Sigmoid colon (tissue), 3 donors: ENCODE measurements around the gene ACTN1.

Experiments
- POLR2A ChIP-seq, 2 donors: fragments of 450-650 bp; IDR thresholded peaks; one replicate each; pipeline ENCODE4 v1.6.1; 2016; ENCODE audit warnings: antibody characterized with exemption in 2 of 2, mild to moderate bottlenecking in 2 of 2, moderate library complexity in 2 of 2
- TF ChIP-seq, protein P1 (sequence below), 4 experiments: fragments of 450-650 bp in 3 of 4; fragments of 200-600 bp in 1 of 4; IDR thresholded peaks; one replicate each; pipeline ENCODE4 v1.5.1; 2016 to 2019; ENCODE audit warnings: antibody characterized with exemption in 4 of 4, mild to moderate bottlenecking in 3 of 4, moderate library complexity in 2 of 4

DNA sequence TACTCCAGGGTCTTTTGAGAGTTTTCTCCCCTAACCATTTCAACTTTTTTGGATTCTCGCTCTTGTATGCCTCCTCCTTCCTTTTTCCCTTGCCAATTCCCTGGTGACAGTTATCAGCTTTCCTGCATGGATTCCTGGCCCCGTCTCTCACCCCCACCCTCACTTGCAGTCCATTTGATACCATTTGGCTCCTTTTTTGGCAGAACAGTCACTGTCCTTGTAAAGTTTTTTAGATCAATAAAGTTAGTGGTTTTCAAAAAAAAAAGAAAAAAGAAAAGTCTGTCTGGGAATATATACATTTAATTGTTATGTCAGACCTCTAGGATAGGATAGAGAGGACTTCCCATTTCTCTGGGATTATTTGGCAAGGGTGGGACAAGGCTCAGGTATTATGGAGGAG is 42.1 kb downstream of the ACTN1 start:
- TF ChIP-seq, protein P1, sequence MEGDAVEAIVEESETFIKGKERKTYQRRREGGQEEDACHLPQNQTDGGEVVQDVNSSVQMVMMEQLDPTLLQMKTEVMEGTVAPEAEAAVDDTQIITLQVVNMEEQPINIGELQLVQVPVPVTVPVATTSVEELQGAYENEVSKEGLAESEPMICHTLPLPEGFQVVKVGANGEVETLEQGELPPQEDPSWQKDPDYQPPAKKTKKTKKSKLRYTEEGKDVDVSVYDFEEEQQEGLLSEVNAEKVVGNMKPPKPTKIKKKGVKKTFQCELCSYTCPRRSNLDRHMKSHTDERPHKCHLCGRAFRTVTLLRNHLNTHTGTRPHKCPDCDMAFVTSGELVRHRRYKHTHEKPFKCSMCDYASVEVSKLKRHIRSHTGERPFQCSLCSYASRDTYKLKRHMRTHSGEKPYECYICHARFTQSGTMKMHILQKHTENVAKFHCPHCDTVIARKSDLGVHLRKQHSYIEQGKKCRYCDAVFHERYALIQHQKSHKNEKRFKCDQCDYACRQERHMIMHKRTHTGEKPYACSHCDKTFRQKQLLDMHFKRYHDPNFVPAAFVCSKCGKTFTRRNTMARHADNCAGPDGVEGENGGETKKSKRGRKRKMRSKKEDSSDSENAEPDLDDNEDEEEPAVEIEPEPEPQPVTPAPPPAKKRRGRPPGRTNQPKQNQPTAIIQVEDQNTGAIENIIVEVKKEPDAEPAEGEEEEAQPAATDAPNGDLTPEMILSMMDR (IDR thresholded peaks at IDR 0.05) = no peak
- TF ChIP-seq POLR2A (IDR thresholded peaks at IDR 0.05) = no peak
